ENCODE data around the gene ERICH6B.
A peak's percentile ranks its signal among the peaks of the same experiment; 100 is the strongest.

ERICH6B gene

DNA sequence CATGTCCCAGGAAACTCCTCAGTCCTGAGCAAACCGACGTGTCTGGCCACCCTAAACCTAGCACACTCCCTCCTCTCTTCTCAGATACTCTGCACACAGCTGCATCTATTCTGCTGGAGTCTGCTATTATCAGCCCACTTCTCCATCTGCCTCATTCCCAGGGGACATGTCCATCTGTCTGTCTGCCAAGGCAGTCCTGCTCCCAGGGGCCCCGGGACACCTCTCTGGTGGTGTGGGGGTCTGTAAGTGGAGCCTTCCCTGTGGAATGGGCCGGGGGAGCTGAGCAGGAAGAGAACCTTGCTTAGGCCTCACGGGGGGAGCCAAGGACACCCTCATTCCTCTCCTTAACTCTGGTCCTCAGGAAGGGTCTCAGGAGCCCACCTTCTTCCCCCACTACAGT is 72.7 kb downstream of the ERICH6B start:
- DNase-seq (ENCODE audit: low read depth), result no peak
- TF ChIP-seq, protein P1, sequence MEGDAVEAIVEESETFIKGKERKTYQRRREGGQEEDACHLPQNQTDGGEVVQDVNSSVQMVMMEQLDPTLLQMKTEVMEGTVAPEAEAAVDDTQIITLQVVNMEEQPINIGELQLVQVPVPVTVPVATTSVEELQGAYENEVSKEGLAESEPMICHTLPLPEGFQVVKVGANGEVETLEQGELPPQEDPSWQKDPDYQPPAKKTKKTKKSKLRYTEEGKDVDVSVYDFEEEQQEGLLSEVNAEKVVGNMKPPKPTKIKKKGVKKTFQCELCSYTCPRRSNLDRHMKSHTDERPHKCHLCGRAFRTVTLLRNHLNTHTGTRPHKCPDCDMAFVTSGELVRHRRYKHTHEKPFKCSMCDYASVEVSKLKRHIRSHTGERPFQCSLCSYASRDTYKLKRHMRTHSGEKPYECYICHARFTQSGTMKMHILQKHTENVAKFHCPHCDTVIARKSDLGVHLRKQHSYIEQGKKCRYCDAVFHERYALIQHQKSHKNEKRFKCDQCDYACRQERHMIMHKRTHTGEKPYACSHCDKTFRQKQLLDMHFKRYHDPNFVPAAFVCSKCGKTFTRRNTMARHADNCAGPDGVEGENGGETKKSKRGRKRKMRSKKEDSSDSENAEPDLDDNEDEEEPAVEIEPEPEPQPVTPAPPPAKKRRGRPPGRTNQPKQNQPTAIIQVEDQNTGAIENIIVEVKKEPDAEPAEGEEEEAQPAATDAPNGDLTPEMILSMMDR (IDR thresholded peaks at IDR 0.05; ENCODE audit: insufficient read depth, low read depth, low read length, missing control alignments), result no peak
- H3K4me3 ChIP-seq (ENCODE audit: low read length), result no peak overlapping the region

DNA sequence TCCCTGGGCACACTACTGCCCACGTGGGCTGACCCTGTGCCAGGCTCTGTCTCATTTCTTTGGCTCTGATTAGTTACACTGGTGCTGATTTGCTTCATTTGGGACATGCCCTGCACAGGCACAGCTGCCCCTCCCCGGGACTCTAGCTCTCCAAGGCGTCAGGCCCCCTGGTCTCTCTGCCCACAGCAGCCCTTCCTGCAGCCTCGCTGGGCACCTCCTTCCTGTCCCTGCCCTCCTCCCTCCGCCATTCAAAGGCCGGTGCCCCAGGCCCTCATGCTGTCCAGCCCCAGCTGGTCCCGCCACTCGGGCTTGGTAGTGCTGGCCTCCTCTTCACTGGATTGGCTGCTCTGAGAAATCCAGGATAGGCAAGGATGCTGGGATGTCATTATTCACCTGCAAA is 73.1 kb downstream of the ERICH6B start:
- H3K4me3 ChIP-seq (ENCODE audit: low read length), result no peak overlapping the region
- DNase-seq (ENCODE audit: low read depth), result no peak
- TF ChIP-seq, protein P1 (IDR thresholded peaks at IDR 0.05; ENCODE audit: insufficient read depth, low read depth, low read length, missing control alignments), result no peak

DNA sequence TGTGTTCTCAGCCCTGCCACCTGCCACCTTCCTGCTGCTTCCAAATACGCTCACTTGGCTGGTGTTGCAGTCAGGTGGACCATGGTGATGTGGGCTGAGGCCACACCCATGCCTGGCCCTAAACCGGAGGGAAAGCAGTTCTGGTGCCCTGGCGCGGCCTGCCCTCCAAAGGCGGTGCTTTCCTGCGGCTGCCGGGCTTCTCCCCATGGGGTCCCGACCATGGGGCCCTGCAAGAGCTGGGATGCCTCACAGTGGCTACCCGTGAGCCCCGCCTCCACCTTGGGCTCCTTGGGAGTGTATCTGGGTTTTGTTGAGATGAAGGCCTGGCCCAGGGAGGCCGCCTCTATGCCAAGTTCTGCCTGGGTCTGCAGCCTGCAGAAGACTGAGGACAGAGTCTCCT is 73.7 kb downstream of the ERICH6B start:
- no peak overlapping the region for H3K4me3 ChIP-seq (ENCODE audit: low read length)
- DNase-seq (ENCODE audit: low read depth), result no peak
- TF ChIP-seq, protein P1 (IDR thresholded peaks at IDR 0.05; ENCODE audit: insufficient read depth, low read depth, low read length, missing control alignments), result no peak

DNA sequence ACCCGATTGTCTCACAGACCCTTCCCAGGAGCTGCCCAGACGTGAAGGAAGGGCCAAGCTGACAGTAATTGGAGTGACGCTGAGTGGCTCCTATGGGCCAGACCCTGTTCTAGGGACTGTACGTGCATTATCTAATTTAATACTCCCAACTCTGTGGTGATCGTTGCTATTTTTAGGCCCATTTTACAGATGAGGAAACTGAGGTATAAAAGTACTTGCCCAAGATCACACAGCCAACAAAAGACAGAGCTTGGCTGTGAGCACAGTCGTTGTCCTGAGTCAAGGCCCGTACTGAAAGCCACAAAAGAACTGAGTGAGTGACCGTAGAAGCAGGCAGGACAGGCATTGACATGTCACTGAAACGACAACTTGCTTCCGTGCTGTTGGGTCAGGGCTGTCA is 74.7 kb downstream of the ERICH6B start:
- DNase-seq (ENCODE audit: low read depth), result peak; percentile 35
- no peak overlapping the region for H3K4me3 ChIP-seq (ENCODE audit: low read length)
- TF ChIP-seq, protein P1 (IDR thresholded peaks at IDR 0.05; ENCODE audit: insufficient read depth, low read depth, low read length, missing control alignments), result no peak

DNA sequence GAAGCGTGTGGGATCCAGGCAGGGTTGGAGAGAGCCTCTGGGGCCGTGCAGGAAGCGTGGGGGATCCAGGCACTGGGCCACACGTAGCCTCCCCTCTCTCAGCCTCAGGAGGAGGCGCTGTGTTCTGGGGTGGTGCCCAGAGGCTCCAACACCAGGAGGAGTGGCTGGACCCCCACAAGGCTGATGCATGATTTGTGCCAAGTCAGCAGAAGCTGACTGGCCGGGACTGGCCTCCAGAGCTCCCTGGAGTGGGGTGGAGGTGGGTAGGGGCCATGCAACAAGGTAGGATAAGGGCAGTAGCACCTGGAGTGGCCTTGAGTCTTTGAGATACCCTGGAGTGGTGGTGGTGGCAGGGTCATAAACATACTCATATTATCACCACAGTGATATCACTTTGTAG is 75.3 kb downstream of the ERICH6B start:
- TF ChIP-seq, protein P1 (IDR thresholded peaks at IDR 0.05; ENCODE audit: insufficient read depth, low read depth, low read length, missing control alignments), result no peak
- H3K4me3 ChIP-seq (ENCODE audit: low read length), result no peak overlapping the region
- DNase-seq (ENCODE audit: low read depth), result no peak

DNA sequence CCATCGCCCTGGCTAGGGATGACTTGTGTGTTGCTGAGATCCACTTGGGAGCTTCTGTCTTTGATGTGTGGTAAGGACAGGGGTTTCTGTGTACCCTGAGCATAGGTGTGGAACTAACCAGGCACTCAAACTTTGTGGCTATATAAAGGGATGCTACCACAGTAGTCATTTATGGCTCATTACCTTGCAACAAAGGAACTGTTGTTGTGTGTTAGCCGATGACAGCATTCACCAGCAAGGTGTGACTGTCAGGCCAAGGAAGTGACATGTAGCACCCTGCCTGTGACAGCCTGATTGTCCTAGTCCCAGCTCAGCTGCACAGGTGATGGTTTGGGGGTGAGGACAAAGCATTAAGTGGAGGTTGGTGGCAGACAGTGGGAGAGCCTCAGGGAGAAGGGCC is 77.2 kb downstream of the ERICH6B start:
- H3K4me3 ChIP-seq (ENCODE audit: low read length), result no peak overlapping the region
- TF ChIP-seq, protein P1 (IDR thresholded peaks at IDR 0.05; ENCODE audit: insufficient read depth, low read depth, low read length, missing control alignments), result no peak
- no peak for DNase-seq (ENCODE audit: low read depth)

DNA sequence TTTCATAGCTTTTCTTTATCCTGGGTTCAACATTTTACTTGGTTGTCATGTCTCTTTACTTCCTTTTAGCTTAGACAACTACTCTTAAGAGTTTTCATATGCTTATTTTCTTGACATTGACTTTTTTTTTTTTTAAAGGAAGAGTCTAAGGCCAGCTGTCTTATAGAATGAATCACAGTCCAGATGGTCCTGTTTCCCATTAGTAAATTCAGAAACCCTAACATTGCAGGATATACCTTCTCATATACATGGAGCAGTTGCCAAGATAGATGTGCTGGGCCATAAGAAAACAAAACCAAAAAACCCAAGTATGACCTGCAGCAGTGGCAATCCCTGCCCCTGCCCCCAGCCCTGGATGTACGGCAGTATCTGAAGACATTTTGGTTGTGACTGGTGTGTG is 78.0 kb downstream of the ERICH6B start:
- TF ChIP-seq, protein P1 (IDR thresholded peaks at IDR 0.05; ENCODE audit: insufficient read depth, low read depth, low read length, missing control alignments), result no peak
- no peak overlapping the region for H3K4me3 ChIP-seq (ENCODE audit: low read length)
- DNase-seq (ENCODE audit: low read depth), result peak; percentile 18
